Measurements from ENCODE around the gene RGMA. TPM values are rescaled to one million over a fixed set of nuclear protein-coding genes. Genes with fewer than 3 reads are reported as not detected.

The RGMA gene
- total RNA-seq, 1 experiment from 2014 or later = 41.4 TPM

DNA sequence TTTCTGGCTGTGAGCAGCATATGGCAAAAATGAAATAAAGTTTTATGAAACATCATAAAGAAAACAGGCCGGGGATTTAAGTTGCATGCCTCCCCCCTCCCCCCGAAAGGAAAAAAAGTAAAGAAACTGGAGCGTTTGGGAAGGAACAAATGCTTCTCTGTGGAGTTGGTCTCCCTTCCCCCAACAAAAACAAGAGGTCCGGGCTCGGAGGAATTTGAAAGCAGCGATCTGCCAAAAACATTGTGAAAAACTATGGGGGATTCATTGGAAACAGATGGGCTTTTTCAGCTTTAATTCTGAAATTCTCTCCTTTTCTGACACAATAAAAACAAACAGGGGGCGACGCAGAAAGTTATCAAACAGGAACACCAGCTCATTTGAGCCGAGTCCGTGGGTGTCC is 17.0 kb downstream of the RGMA start:
- peak overlapping the region; percentile 87 to 98 for H3K4me3 Mint-ChIP-seq
- no peak overlapping the region for H3K23ac ChIP-seq (ENCODE audit: insufficient read length, low read depth, low read length)
- no peak overlapping the region for H2BK12ac ChIP-seq (ENCODE audit: insufficient read length, low read depth, low read length)
- H3K36me3 Mint-ChIP-seq (ENCODE audit: insufficient read depth in 1 of 3, low read depth in 3 of 3) = peaks cover 15 to 47% (median 21%) of the 10 kb centered on the region in 3 experiments
- no peak overlapping the region for H3T11ph ChIP-seq (ENCODE audit: low read length)
- no peaks in the 10 kb centered on the region; the same call in 1 of the 2 replicates for H3K27me3 ChIP-seq (ENCODE audit: insufficient read depth, low read length)
- no peak overlapping the region for H2BK15ac ChIP-seq (ENCODE audit: low read depth, low read length)
- peaks cover 32% of the 10 kb centered on the region for H3K27me3 Mint-ChIP-seq (ENCODE audit: low read depth)
- no peaks in the 10 kb centered on the region for H3K9me3 ChIP-seq (ENCODE audit: control insufficient read depth, low read depth, low read length)
- no peak overlapping the region for H2BK20ac ChIP-seq (ENCODE audit: low read depth, low read length, poor library complexity, severe bottlenecking)
- no peaks in the 10 kb centered on the region for H4K20me1 ChIP-seq (ENCODE audit: control insufficient read depth, insufficient read depth, insufficient read length)
- H3K27ac Mint-ChIP-seq = peak overlapping the region; percentile 58 to 99 (median 96); a peak in 6 of 7 replicates
- no CpG with 5 or more reads among the region's 10 CpGs for WGBS (ENCODE audit: extremely low coverage, insufficient read length, low lambda C conversion rate)
- no peak for TF ChIP-seq CTCF (conservative IDR thresholded peaks at IDR 0.05)
- DNase-seq = no peak
- peaks cover 5% of the 10 kb centered on the region for H3K79me1 ChIP-seq (ENCODE audit: insufficient read depth, low read depth, low read length, poor library complexity, severe bottlenecking)
- no peak overlapping the region for H3K27ac ChIP-seq (ENCODE audit: insufficient read length, low read depth, low read length)
- 0 out of 2 replicates have a peak overlapping the region, but pooled peaks have one; percentile 26 for H3K14ac ChIP-seq (ENCODE audit: insufficient read depth, low read length)
- peaks cover 19% of the 10 kb centered on the region for H3K23me2 ChIP-seq (ENCODE audit: insufficient read length, low read depth, low read length, poor library complexity, severe bottlenecking)
- H3K9me3 Mint-ChIP-seq = no peaks in the 10 kb centered on the region; a peak in 1 of 5 replicates
- H3K4ac ChIP-seq (ENCODE audit: low read depth, low read length) = no peak overlapping the region
- H3K79me2 ChIP-seq (ENCODE audit: insufficient read depth, low read length) = peaks cover 23% of the 10 kb centered on the region; the same call in 1 of the 2 replicates
- H4K91ac ChIP-seq (ENCODE audit: insufficient read length, low read depth, low read length) = no peak overlapping the region
- H3K9ac ChIP-seq (ENCODE audit: extremely low read depth, insufficient read length, low read length) = peak overlapping the region; percentile 84
- no peak overlapping the region for H2BK5ac ChIP-seq (ENCODE audit: insufficient read length, low read length)
- H2AFZ ChIP-seq (ENCODE audit: low read length) = no peak overlapping the region
- no peak overlapping the region for H4K5ac ChIP-seq (ENCODE audit: insufficient read length, low read depth, low read length)
- H3K56ac ChIP-seq (ENCODE audit: insufficient read length, low read depth, low read length) = no peak overlapping the region
- H3K18ac ChIP-seq (ENCODE audit: insufficient read length, low read depth, low read length) = no peak overlapping the region
- no peak overlapping the region for H2BK120ac ChIP-seq (ENCODE audit: low read depth, low read length, poor library complexity, severe bottlenecking)
- H3K4me2 ChIP-seq (ENCODE audit: insufficient read depth, insufficient read length, low read length) = peak overlapping the region; percentile 52
- no peak overlapping the region for H4K8ac ChIP-seq (replicated peaks; ENCODE audit: insufficient read length, low read depth, low read length)
- peaks cover 65 to 74% of the 10 kb centered on the region in 2 experiments for H3K4me1 Mint-ChIP-seq
- peaks cover 8% of the 10 kb centered on the region; the same call in 1 of the 2 replicates for H3K4me1 ChIP-seq (ENCODE audit: insufficient read depth, low read length)
- no peak overlapping the region for H2AK5ac ChIP-seq (ENCODE audit: insufficient read length, low read length)

Data from H9 (cell line).